ENCODE results near the gene ZDHHC14.

ZDHHC14 gene

GRCh38 chr6:157560691-157561413 lies 179.9 kb downstream of the ZDHHC14 start:
- Histone ChIP-seq H3K9me3 (ENCODE audit: severe bottlenecking) (no peaks in the 10 kb centered on the region), H3K4me3 (ENCODE audit: low read depth, low read length) (no peak overlapping the region), H3K27ac (no peak overlapping the region), H3K36me3 (no peaks in the 10 kb centered on the region), H3K27me3 (ENCODE audit: insufficient read depth, low read depth, severe bottlenecking) (no peaks in the 10 kb centered on the region)
- TF ChIP-seq, protein P1, sequence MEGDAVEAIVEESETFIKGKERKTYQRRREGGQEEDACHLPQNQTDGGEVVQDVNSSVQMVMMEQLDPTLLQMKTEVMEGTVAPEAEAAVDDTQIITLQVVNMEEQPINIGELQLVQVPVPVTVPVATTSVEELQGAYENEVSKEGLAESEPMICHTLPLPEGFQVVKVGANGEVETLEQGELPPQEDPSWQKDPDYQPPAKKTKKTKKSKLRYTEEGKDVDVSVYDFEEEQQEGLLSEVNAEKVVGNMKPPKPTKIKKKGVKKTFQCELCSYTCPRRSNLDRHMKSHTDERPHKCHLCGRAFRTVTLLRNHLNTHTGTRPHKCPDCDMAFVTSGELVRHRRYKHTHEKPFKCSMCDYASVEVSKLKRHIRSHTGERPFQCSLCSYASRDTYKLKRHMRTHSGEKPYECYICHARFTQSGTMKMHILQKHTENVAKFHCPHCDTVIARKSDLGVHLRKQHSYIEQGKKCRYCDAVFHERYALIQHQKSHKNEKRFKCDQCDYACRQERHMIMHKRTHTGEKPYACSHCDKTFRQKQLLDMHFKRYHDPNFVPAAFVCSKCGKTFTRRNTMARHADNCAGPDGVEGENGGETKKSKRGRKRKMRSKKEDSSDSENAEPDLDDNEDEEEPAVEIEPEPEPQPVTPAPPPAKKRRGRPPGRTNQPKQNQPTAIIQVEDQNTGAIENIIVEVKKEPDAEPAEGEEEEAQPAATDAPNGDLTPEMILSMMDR (IDR thresholded peaks at IDR 0.05; ENCODE audit: low read depth, low read length): no peak
- DNase-seq: no peak

GRCh38 chr6:157561414-157561790 lies 180.4 kb downstream of the ZDHHC14 start:
- H3K36me3 ChIP-seq: no peaks in the 10 kb centered on the region
- no peaks in the 10 kb centered on the region for H3K27me3 ChIP-seq (ENCODE audit: insufficient read depth, low read depth, severe bottlenecking)
- no peak for DNase-seq
- TF ChIP-seq, protein P1 (IDR thresholded peaks at IDR 0.05; ENCODE audit: low read depth, low read length): no peak
- H3K4me3 ChIP-seq (ENCODE audit: low read depth, low read length): no peak overlapping the region
- H3K9me3 ChIP-seq (ENCODE audit: severe bottlenecking): no peaks in the 10 kb centered on the region
- no peak overlapping the region for H3K27ac ChIP-seq

DNA sequence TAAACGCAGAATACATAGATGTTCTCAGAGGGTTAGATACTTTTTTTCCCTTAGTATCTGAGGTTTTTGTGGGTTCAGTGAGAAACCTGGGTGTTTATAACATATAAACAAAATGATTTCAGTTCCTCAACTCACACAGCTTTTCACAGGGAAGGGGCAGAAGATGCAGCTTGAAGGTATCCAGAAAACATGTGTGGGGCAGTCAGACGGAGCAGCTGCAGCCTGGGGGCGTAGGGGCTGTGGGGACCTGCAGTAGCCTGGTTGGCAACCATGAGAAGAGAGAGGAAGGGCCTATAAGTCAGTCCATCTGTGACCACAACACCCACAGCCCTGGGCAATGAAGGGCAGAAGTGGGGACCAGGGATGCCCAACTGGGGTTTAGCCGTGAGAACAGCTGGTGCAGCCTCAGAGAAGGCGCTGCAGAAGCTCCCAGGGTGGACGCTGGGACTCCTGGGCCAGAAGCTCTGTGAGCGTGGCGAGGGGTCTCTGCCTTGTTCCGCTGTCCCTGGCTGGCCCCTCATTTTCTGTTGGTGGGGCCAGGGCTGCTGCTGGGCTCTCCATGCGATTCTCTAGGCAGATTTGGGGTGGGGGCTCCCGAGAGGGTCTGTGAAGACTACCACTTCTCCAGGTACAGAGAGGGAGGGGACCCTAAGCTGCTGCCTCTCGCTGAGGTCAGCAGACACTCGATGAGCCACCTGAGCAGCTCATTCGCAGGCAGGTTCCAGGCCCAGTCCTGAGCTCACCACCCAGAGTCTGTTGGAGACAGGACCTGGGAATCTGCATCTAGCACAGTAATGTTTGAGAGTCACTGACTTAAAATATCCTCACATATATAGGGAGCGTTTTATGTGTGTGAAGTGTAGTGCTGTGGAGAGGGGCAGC lies 181.2 kb downstream of the ZDHHC14 start:
- DNase-seq: no peak
- H3K36me3 ChIP-seq: no peaks in the 10 kb centered on the region
- no peaks in the 10 kb centered on the region for H3K9me3 ChIP-seq (ENCODE audit: severe bottlenecking)
- no peaks in the 10 kb centered on the region for H3K27me3 ChIP-seq (ENCODE audit: insufficient read depth, low read depth, severe bottlenecking)
- H3K27ac ChIP-seq: no peak overlapping the region
- no peak overlapping the region for H3K4me3 ChIP-seq (ENCODE audit: low read depth, low read length)
- TF ChIP-seq, protein P1 (IDR thresholded peaks at IDR 0.05; ENCODE audit: low read depth, low read length): no peak

GRCh38 chr6:157562997-157563396 lies 182.0 kb downstream of the ZDHHC14 start:
- H3K27me3 ChIP-seq (ENCODE audit: insufficient read depth, low read depth, severe bottlenecking): no peaks in the 10 kb centered on the region
- TF ChIP-seq, protein P1 (IDR thresholded peaks at IDR 0.05; ENCODE audit: low read depth, low read length): no peak
- DNase-seq: no peak
- H3K36me3 ChIP-seq: no peaks in the 10 kb centered on the region
- H3K4me3 ChIP-seq (ENCODE audit: low read depth, low read length): no peak overlapping the region
- H3K27ac ChIP-seq: no peak overlapping the region
- no peaks in the 10 kb centered on the region for H3K9me3 ChIP-seq (ENCODE audit: severe bottlenecking)

GRCh38 chr6:157563611-157564284 lies 182.8 kb downstream of the ZDHHC14 start:
- Histone ChIP-seq H3K4me3 (ENCODE audit: low read depth, low read length) (no peak overlapping the region), H3K36me3 (no peaks in the 10 kb centered on the region), H3K27ac (no peak overlapping the region), H3K9me3 (ENCODE audit: severe bottlenecking) (no peaks in the 10 kb centered on the region), H3K27me3 (ENCODE audit: insufficient read depth, low read depth, severe bottlenecking) (no peaks in the 10 kb centered on the region)
- no peak for DNase-seq
- TF ChIP-seq, protein P1 (IDR thresholded peaks at IDR 0.05; ENCODE audit: low read depth, low read length): no peak
